Measurements from ENCODE around the gene SUPT7L.
A peak's percentile ranks its signal among the peaks of the same experiment; 100 is the strongest.
"Not testable (repeated sequence)": the region's sequence is repeated elsewhere in the genome, so short reads cannot be mapped to it uniquely, and the experiment has no call there.

SUPT7L gene

DNA sequence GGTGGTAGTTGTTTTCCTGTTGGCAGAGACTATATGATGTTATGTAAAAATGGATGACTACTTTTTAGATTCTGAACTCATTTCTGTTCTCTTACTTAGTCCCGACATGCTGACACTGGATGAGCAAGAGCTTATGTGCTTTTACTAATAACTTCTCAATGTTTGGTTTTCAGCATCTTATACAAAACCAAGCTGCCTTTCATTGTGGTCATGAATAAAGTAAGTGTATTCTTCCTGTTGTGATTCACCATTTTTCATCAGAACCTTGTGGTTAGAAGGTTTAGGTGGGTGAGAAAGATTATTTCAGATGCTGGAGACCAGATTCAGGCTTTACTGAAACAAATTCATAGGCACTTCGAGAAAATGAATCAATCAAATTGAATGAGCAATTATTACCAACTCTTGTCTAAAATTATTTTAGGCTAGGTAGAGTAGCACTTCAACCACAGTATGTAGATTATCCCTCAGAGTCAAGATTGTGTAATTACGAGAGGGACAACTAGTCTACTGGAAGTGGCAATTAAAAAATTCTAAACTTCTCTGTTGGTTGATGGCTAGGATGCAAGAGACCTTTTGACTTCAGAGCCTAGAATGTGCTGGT is 25.3 kb downstream of the SUPT7L start:
- DNase-seq (ENCODE audit: low read depth) = peak; percentile 97

- DNase-seq (ENCODE audit: low read depth) = peak; percentile 48
Observed at GRCh38 chr2:27636766-27637165, 26.6 kb downstream of the SUPT7L start.

DNA sequence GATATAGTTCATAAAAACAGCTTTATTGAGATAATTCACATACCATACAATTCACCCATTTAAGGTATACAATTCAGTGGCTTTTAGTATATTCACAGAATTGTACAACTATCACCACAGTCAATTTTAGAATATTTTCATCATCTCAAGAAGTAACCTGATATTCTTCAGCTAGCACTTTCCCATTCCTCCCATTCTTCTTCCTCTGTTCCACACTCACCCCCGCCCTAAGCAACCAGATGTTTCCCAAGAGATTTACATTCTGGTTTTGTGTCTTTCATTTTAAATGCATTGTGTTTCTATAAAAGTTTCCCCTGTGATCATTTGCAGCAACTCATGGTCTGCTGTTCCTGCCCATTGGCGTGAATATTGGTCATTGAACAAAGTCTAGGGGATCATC is 29.1 kb downstream of the SUPT7L start:
- DNase-seq (ENCODE audit: low read depth) = no peak

- not testable (repeated sequence) for DNase-seq (ENCODE audit: low read depth)
Observed at GRCh38 chr2:27630257-27630656, 33.2 kb downstream of the SUPT7L start.

DNA sequence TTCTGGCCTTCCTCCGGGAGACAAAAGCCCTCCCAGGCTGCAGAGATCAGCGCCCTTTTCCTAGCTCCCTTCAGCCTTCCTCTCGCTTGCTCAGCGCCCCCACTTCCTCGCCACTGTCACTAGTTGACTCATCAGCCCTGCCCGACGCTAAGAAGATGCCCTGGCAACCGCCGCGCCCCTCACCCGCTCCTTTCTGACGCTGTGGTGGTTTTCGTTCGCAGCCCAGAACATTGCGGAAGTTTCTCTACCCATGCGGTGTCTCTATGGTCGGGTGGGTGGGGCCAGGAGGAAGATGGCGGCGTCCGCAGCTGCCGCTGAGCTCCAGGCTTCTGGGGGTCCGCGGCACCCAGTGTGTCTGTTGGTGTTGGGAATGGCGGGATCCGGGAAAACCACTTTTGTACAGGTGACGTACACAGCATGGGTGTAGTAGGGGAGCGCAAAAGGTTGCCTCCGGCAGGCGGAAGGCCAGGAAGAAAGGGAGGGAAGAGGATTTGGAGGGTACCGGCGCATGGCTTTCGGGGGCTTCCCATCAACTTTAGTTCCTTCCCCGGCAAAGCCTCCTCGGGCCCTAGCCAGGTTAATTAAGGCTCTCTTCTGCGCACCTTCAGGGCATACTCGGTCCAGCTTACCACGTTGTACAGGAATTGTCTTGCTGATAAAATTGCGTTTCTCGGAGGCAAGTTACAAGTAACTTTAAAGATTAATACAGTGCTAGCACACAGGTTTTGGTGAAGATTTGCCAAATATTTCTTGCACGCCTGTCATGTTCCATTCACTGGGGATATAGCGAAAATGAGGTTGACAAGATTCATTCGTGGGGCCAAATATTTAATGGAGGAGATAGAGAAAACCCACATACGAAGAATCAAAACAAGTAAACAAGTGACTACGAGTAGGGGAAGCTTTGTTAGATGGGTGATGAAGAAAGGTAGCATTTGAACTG is 34.4 kb downstream of the SUPT7L start, which contains the start of the genes CCDC121 and GPN1:
TSS of gene CCDC121 (minus strand) at position 246 of the 943 bp plus-strand sequence. CDS start 1,213 bp downstream, outside the sequence.
TSS of gene GPN1 (plus strand) at position 284 of the 943 bp plus-strand sequence. CDS start at position 293, 9 bp downstream.
- DNase-seq (ENCODE audit: low read depth) = peak; percentile 97

- peak; percentile 92 for DNase-seq (ENCODE audit: low read depth)
Observed at GRCh38 chr2:27627963-27628766, 35.2 kb downstream of the SUPT7L start.

DNA sequence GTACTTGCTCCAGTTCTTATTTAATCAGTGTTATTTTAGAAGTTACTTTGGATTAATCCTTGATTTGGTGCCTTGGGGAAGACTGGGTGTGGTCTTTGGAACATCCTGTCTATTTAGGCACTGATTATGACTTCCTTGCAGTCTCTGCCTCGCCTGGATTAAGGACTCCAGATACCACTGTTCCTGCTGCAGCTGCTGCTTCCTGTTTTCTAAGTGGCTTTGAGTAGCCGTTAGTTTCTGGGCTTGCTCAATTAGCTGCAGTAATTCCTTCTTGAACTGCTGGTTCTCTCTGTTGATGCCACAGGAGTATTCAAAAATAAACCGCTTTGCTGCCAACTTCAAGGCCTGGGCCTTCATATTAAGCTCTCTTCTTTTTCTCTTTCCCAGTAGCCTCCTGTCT is 36.5 kb downstream of the SUPT7L start:
- peak; percentile 19 for DNase-seq (ENCODE audit: low read depth)

DNA sequence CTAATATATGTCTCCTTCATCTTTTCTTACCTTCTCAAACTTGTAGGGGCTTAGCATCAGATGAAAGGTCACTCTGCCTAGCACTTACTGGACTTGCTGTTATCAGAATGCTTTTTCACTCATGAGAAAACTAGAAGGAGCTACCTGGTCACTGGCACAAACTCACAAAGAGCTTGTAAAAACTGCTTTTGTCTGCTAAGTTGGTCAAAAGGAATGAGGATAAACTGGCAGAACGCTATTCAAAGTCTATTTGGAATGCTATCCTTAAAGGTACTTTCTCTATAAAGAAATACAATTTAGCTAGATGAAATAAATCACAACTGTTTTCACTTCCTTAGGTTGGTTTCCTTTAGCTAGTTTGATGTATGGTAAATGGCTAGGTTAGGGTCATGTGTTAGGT is 37.1 kb downstream of the SUPT7L start:
- not testable (repeated sequence) for DNase-seq (ENCODE audit: low read depth)

GRCh38 chr2:27624943-27625342 is 38.5 kb downstream of the SUPT7L start:
- DNase-seq (ENCODE audit: low read depth) = no peak

DNA sequence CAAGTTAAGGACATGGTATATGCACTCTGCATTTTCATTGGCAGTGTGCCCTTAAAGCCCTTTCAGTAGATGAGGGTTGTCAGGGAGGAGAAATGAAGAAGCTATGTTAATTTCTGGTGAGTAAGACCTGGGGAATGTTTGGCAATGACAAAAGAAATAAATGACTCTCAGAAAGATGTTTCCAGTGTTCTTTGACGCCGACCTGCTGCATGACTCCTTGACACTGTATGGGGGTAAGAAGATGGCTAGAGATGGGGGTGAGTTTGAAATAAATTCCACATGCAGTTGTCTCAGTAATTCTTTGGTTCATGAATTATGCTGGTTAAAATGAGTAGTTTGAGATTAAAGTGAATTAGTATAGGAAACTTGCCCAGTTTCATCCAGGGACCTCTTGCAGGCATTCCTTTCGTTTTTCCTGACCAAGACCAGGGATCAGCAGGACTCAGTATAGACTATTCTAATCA is 40.5 kb downstream of the SUPT7L start:
- peak; percentile 85 for DNase-seq (ENCODE audit: low read depth)

DNA sequence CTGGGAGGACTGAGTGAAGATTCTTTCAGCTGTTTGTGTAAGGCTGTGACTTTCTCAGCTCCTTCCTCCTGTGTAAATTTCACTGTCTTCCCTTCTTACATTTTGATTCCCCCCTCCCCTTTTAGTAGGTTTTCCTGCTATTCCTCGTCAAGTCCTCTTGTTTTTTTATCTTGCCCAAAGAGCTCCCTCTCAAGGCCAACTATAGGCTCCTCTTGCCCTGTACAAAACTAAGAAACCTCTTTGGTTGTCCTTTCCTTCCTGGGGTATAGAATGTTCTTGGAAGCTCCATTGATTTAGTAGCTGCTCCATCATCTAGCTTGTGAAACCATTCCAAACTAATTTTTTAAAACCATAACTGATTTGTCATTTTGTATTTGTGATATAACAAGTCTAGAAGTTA is 41.9 kb downstream of the SUPT7L start:
- no peak for DNase-seq (ENCODE audit: low read depth)

DNA sequence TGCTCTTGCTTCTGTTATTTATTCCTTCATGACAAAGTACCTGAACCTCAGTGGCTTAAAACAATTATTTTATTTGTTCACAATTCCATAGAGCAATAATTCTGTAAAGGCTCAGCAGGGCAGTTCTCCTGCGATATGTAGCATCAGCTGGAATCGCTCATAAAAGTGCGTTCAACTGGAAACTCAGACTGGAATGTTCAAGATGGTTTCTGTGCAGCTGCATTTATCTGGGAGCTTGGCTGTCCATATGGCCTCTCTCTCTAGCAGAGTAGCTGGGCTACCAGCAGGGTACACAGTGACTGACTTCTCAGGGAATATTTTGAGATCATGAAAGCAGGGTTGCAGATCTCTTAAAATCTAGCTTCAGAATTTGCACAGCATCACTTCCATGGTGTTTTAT is 48.1 kb downstream of the SUPT7L start:
- no peak for DNase-seq (ENCODE audit: low read depth)

GRCh38 chr2:27613985-27614384 is 49.4 kb downstream of the SUPT7L start:
- no peak for DNase-seq (ENCODE audit: low read depth)

DNA sequence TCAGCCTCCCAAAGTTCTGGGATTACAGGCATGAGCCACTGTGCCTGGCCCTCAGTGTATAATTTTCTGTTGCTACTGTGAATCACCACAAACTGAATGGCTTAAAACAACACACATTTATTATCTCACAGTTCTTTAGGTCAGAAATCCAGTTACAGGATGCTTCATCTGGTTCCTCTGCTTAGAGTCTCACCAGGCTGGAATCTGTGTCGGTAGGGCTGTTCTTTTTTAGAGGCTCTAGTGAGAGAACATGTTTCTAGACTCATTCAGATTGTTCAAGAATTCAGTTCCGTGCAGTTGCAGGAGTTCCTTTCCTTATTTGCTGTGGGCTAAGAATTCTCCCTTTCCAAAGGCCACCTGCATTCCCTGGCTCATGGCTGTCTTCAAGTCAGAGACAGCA is 56.8 kb downstream of the SUPT7L start:
- no peak for DNase-seq (ENCODE audit: low read depth)

Data from ELR (cell line).